WTC11 (cell line): ENCODE measurements around the gene TADA2A. TPM values are rescaled to one million over a fixed set of nuclear protein-coding genes. Genes with fewer than 3 reads are reported as not detected.

ENCODE experiments used
- ATAC-seq: fragments of 200-7000 bp; cut with Tn5 transposase; 2 replicates; pipeline ENCODE4 v1.10.0; 2021; ENCODE audit warnings: mild to moderate bottlenecking, moderate library complexity
- CTCF ChIA-PET: fragments of 300-600 bp; sonication (Branson Sonifier 250); formaldehyde crosslinking; loops from one replicate; lab custom pipeline; 2021; ENCODE audit warnings: antibody characterized with exemption; lab: Charles Lee
- POLR2A ChIA-PET: fragments of 350-600 bp; sonication (Branson Sonifier 250); formaldehyde crosslinking; loops from one replicate; lab custom pipeline; 2021; ENCODE audit warnings: antibody characterized with exemption; lab: Charles Lee
- DNase-seq: peaks from one replicate; pipeline ENCODE4 v3.0.0; 2021; ENCODE audit warnings: low spot score
- H3K27ac Mint-ChIP-seq: 2 replicates; pipeline ENCODE4 v1.8.0; 2021; ENCODE audit warnings: mixed read lengths
- H3K27me3 Mint-ChIP-seq: 2 replicates; pipeline ENCODE4 v1.8.0; 2021; ENCODE audit warnings: low read depth, mild to moderate bottlenecking, moderate library complexity, mixed read lengths
- H3K36me3 Mint-ChIP-seq: 2 replicates; pipeline ENCODE4 v1.8.0; 2021; ENCODE audit warnings: mixed read lengths
- H3K4me1 Mint-ChIP-seq: 2 replicates; pipeline ENCODE4 v1.8.0; 2022; ENCODE audit warnings: mixed read lengths
- H3K4me3 Mint-ChIP-seq: 2 replicates; pipeline ENCODE4 v1.8.0; 2021; ENCODE audit warnings: mild to moderate bottlenecking, moderate library complexity, mixed read lengths
- H3K9me3 Mint-ChIP-seq: 2 replicates; pipeline ENCODE4 v1.8.0; 2021; ENCODE audit warnings: mixed read lengths
- ARID4B ChIP-seq: sonication (generic); formaldehyde crosslinking; IDR thresholded peaks from 2 replicates; pipeline ENCODE4 v1.8.0; 2023; ENCODE audit warnings: missing genetic modification reagents, mild to moderate bottlenecking, borderline replicate concordance
- ATF1 ChIP-seq: sonication (generic); formaldehyde crosslinking; IDR thresholded peaks from 2 replicates; pipeline ENCODE4 v1.8.1; 2023; ENCODE audit warnings: mild to moderate bottlenecking, moderate library complexity, missing genetic modification reagents
- CDX4 ChIP-seq: fragments of 250-450 bp; sonication (Bioruptor Pico); IDR thresholded peaks from 2 replicates; pipeline ENCODE4 v1.9.0; 2021; ENCODE audit warnings: moderate library complexity, mild to moderate bottlenecking, inconsistent platforms, borderline replicate concordance
- CREM ChIP-seq: sonication (generic); formaldehyde crosslinking; IDR thresholded peaks from 2 replicates; pipeline ENCODE4 v1.8.1; 2022; ENCODE audit warnings: mild to moderate bottlenecking, missing genetic modification reagents, moderate library complexity
- GABPB1 ChIP-seq: sonication (generic); formaldehyde crosslinking; IDR thresholded peaks from 2 replicates; pipeline ENCODE4 v1.8.1; 2023; ENCODE audit warnings: mild to moderate bottlenecking, missing genetic modification reagents
- OVOL2 ChIP-seq: fragments of 250-450 bp; sonication (Bioruptor Pico); IDR thresholded peaks from 2 replicates; pipeline ENCODE4 v1.9.0; 2021; ENCODE audit warnings: mild to moderate bottlenecking, borderline replicate concordance
- PRDM15 ChIP-seq: sonication (generic); formaldehyde crosslinking; IDR thresholded peaks from 2 replicates; pipeline ENCODE4 v1.8.0; 2022; ENCODE audit warnings: missing genetic modification reagents
- RELA ChIP-seq: sonication (generic); formaldehyde crosslinking; IDR thresholded peaks from 2 replicates; pipeline ENCODE4 v1.8.1; 2022; ENCODE audit warnings: missing genetic modification reagents, mild to moderate bottlenecking, borderline replicate concordance
- SOX15 ChIP-seq: fragments of 250-450 bp; sonication (Bioruptor Pico); IDR thresholded peaks from 2 replicates; pipeline ENCODE4 v1.9.0; 2021; ENCODE audit warnings: mild to moderate bottlenecking
- ZBTB21 ChIP-seq: sonication (generic); formaldehyde crosslinking; IDR thresholded peaks from 2 replicates; pipeline ENCODE4 v1.8.1; 2023; ENCODE audit warnings: mild to moderate bottlenecking, missing genetic modification reagents, borderline replicate concordance
- ZBTB43 ChIP-seq: sonication (generic); formaldehyde crosslinking; IDR thresholded peaks from 2 replicates; pipeline ENCODE4 v1.8.1; 2023; ENCODE audit warnings: mild to moderate bottlenecking, missing genetic modification reagents
- ZNF121 ChIP-seq: sonication (generic); formaldehyde crosslinking; IDR thresholded peaks from 2 replicates; pipeline ENCODE4 v1.8.0; 2023; ENCODE audit warnings: missing genetic modification reagents
- ZNF416 ChIP-seq: fragments of 250-450 bp; sonication (Bioruptor Pico); IDR thresholded peaks from 2 replicates; pipeline ENCODE4 v1.9.0; 2021; ENCODE audit warnings: mild to moderate bottlenecking, inconsistent platforms
- ZNF512 ChIP-seq: sonication (generic); formaldehyde crosslinking; IDR thresholded peaks from 2 replicates; pipeline ENCODE4 v1.8.1; 2022; ENCODE audit warnings: missing genetic modification reagents, borderline replicate concordance
- total RNA-seq: library from RNA; stranded (reverse); gene quantifications from 3 replicates; pipeline ENCODE4 v1.2.3, GENCODE V29; 2021

TADA2A gene
- total RNA-seq, 1 experiment from 2014 or later: 16.5 TPM

GRCh38 chr17:37417852-37418251, 11.2 kb downstream of the TADA2A start (continued):
- TF ChIP-seq OVOL2 (CRISPR knock-in tag): no peak
- TF ChIP-seq ATF1 (CRISPR knock-in tag): no peak
- no peak for TF ChIP-seq CDX4 (CRISPR knock-in tag)
- TF ChIP-seq ZBTB21 (CRISPR knock-in tag): no peak
- TF ChIP-seq RELA: no peak
- no peak for TF ChIP-seq PRDM15
- TF ChIP-seq ZNF416: no peak

- DNase-seq: no peak
- Mint-ChIP-seq H3K9me3 (no peaks in the 10 kb centered on the region), H3K36me3 (peaks cover 27% of the 10 kb centered on the region), H3K27me3 (no peaks in the 10 kb centered on the region), H3K4me3 (no peak overlapping the region), H3K4me1 (no peaks in the 10 kb centered on the region), H3K27ac (peak overlapping the region; percentile 26; the same call in 1 of the 2 replicates)
- TF ChIP-seq ZBTB43 (CRISPR knock-in tag) (no peak), ARID4B (CRISPR knock-in tag) (no peak), SOX15 (CRISPR knock-in tag) (no peak), ZNF512 (CRISPR knock-in tag) (no peak), CREM (no peak), GABPB1 (CRISPR knock-in tag) (no peak), ZNF121 (CRISPR knock-in tag) (no peak)
- no peak for ATAC-seq
- ChIA-PET CTCF (interaction anchor here (1.5 to 2.8 kb wide), 3 partner anchors 15 to 187 kb away, joined by 4 to 11 read pairs (median 7); no protein-coding TSS in a partner anchor), POLR2A (interaction anchor here (1.2 kb wide), 1 partner anchor 14 kb away, joined by 4 read pairs; no protein-coding TSS in a partner anchor)
Measured at GRCh38 chr17:37422971-37423625, 16.4 kb downstream of the TADA2A start.
